Cardiac muscle cell (in vitro differentiated cells and primary cell): ENCODE measurements around the gene DVL1. TPM values are rescaled to one million over a fixed set of nuclear protein-coding genes. Genes with fewer than 3 reads are reported as not detected.

Experiments
- DNase-seq, 2 donors: peaks; one replicate each; pipeline versions ENCODE4 v3.0.0 to v3.0.0-alpha.2; 2010 to 2017; ENCODE audit warnings: low read depth in 1 of 2, low spot score in 1 of 2
- H3K27ac ChIP-seq: fragments of 200-600 bp; sonication (generic); 2 replicates; pipeline ENCODE4 v1.5.1; 2016
- H3K27me3 ChIP-seq: fragments of 200-600 bp; sonication (generic); 2 replicates; pipeline ENCODE4 v1.6.0; 2016; ENCODE audit warnings: control low read depth
- H3K36me3 ChIP-seq: fragments of 200-600 bp; sonication (generic); 2 replicates; pipeline ENCODE4 v1.5.1; 2016; ENCODE audit warnings: control low read depth
- H3K4me1 ChIP-seq: fragments of 200-600 bp; sonication (generic); 2 replicates; pipeline ENCODE4 v1.8.1; 2017; ENCODE audit warnings: low read depth, mild to moderate bottlenecking, mixed run types
- H3K4me3 ChIP-seq: fragments of 200-600 bp; sonication (generic); 2 replicates; pipeline ENCODE4 v1.5.1; 2016; ENCODE audit warnings: mild to moderate bottlenecking
- H3K9me3 ChIP-seq: fragments of 200-600 bp; sonication (generic); 2 replicates; pipeline ENCODE4 v1.5.1; 2017; ENCODE audit warnings: low read depth, mild to moderate bottlenecking, control low read depth
- CTCF ChIP-seq: IDR thresholded peaks from 2 replicates; pipeline ENCODE4 v1.5.1; 2012; ENCODE audit warnings: low read depth, mild to moderate bottlenecking, low read length
- polyA plus RNA-seq: library from polyadenylated mRNA; unstranded; fragments of >200 nt; fragmentation: Nextera tagmentation; extraction: Ambion mirVana; gene quantifications from 2 replicates; pipeline ENCODE4 v1.2.1, GENCODE V29; 2016
- total RNA-seq: library from RNA; depleted of rRNA; stranded (reverse); fragments of >200 nt; gene quantifications from 2 replicates; pipeline ENCODE4 v1.2.3, GENCODE V29; 2016

DVL1 gene
- total and polyA plus RNA-seq, 2 experiments from 2014 or later, result 29.1 to 105 TPM

GRCh38 chr1:1321477-1321876 is 27.7 kb downstream of the DVL1 start:
- no peak overlapping the region for H3K4me3 ChIP-seq
- no peak overlapping the region for H3K27ac ChIP-seq
- TF ChIP-seq CTCF, result no peak
- H3K27me3 ChIP-seq, result no peaks in the 10 kb centered on the region
- peaks cover 9% of the 10 kb centered on the region for H3K4me1 ChIP-seq
- H3K9me3 ChIP-seq, result no peaks in the 10 kb centered on the region
- peaks cover 8% of the 10 kb centered on the region for H3K36me3 ChIP-seq
- no peak for DNase-seq

DNA sequence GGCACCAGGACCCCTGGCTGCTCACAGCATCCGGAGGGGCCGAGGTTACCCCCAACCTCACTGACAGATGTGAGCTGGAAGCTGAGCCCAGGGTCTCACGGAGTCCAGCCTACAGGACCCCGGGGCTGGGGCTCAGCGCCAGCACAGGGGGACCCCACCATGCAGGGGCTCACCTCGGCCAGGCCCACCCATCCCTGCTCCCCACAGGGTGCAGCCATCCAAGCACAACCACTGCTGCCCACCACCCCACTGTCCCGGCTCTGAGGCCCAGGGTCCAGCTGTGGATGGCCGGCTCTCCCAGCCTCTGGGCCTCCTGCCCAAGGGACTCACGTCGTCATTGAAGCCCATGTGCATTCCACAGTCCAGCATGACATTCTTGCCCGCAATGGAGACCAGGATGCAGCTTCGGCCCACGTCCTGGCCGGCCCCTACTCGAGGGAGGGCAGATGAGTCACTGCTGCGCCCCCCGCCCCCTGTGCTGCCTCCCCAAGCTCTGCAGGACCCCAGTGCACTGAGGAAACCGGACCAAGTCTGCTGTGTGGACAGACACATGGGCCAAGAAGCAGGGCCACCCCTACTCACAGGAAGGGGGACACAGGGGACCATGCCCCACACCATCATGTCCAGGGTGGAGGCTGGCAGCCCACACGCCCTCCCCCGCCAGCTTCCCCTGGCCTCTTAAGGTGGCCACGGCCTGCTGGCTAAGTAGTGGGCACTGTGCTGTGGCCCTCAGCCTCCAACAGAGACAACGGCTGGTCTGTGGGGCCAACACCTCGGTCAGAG is 28.4 kb downstream of the DVL1 start:
- no peak for TF ChIP-seq CTCF
- DNase-seq, result no peak
- no peaks in the 10 kb centered on the region for H3K27me3 ChIP-seq
- H3K27ac ChIP-seq, result no peak overlapping the region
- no peaks in the 10 kb centered on the region for H3K9me3 ChIP-seq
- H3K36me3 ChIP-seq, result peaks cover 8% of the 10 kb centered on the region
- peaks cover 9% of the 10 kb centered on the region for H3K4me1 ChIP-seq
- no peak overlapping the region for H3K4me3 ChIP-seq

DNA sequence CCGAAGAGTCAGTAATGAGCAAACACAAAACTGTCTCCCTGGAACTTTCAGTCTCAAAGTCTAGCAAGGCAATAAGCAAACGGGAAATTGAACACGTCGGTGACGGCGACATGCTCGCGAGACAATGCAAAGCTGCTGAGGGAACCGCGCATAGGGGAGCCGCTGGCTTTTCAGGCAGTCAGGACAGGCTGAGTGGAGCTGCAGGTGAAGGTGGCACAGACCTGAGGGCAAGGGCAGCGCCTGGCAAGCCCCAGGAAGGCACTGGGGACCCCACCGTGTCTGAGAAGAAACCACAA is 29.6 kb downstream of the DVL1 start:
- no peak overlapping the region for H3K4me3 ChIP-seq
- H3K36me3 ChIP-seq, result peaks cover 8% of the 10 kb centered on the region
- H3K9me3 ChIP-seq, result no peaks in the 10 kb centered on the region
- no peak overlapping the region for H3K27ac ChIP-seq
- no peaks in the 10 kb centered on the region for H3K27me3 ChIP-seq
- no peak for DNase-seq
- no peak for TF ChIP-seq CTCF
- peaks cover 3% of the 10 kb centered on the region for H3K4me1 ChIP-seq

DNA sequence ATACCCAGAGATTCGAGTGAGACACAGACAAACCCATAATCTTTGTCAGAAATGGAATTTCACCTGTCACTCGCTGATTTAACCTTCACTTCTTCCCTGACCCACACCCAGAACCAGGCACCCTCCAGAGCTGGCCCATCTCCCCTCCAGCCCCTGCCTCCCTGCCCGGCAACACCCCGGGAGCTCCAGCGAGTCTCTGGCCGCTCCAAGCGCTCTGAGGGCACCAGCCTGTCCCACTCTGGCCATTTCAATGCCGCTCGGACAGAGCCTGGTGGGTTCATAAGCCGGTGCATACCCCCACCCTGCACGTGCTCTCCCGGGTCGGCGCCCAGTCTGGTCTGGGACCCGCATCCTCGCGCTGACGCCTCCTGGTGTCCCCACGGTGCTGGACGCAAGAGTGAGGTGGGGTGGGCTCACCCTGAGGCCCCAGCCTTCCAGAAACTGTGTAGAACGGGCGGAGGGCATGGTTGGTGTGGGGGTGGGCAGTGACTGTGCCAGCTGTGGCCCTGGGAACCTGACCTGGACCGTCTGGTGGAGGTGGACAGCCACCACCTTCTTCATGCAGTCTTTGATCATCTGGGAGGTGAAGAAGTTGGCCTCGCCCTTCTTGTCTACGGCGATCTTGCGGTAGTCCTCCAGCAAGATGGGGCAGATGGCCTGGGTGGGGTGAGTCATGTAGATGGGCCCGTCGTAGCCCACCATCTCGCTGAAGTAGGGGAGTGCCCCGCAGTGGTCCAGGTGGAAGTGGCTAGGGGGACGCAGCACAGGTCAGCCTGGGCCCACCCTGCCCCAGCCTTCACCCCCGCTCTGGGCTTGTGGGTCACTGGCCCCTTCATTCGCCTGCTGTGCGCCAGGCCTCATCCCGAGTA is 30.2 kb downstream of the DVL1 start:
- Histone ChIP-seq H3K27ac (no peak overlapping the region), H3K36me3 (peaks cover 8% of the 10 kb centered on the region), H3K27me3 (no peaks in the 10 kb centered on the region)

GRCh38 chr1:1318131-1318652 is 31.0 kb downstream of the DVL1 start:
- Histone ChIP-seq H3K4me1 (no peaks in the 10 kb centered on the region), H3K36me3 (peaks cover 11% of the 10 kb centered on the region), H3K27me3 (no peaks in the 10 kb centered on the region), H3K9me3 (no peaks in the 10 kb centered on the region), H3K27ac (no peak overlapping the region), H3K4me3 (no peak overlapping the region)
- DNase-seq, result peak in 1 of 2 donors; percentile 96
- TF ChIP-seq CTCF, result no peak

More for the DNA sequence above, 30.2 kb downstream of the DVL1 start:
- H3K9me3 ChIP-seq, result no peaks in the 10 kb centered on the region
- no peak for TF ChIP-seq CTCF
- H3K4me3 ChIP-seq, result no peak overlapping the region
- DNase-seq, result no peak
- peaks cover 3% of the 10 kb centered on the region for H3K4me1 ChIP-seq
